IMR-90 (cell line): Measurements from ENCODE around the gene AQP7. TPM values are rescaled to one million over a fixed set of nuclear protein-coding genes. Genes with fewer than 3 reads are reported as not detected.

ENCODE experiments used
- ATAC-seq: fragments of 200-7000 bp; cut with Tn5 transposase; 2 replicates; pipeline ENCODE4 v1.9.1; 2020; ENCODE audit warnings: low read depth, mild to moderate bottlenecking, moderate library complexity
- BruUV-seq: library from RNA; stranded (reverse); fragments of 400-500 nt; replicated peaks from 2 replicates; lab custom pipeline; 2021; lab: Mats Ljungman, UMichigan
- CTCF ChIA-PET: fragments of 300-600 bp; formaldehyde crosslinking; extraction: SDS; loops from one replicate; lab custom pipeline; 2021; ENCODE audit warnings: antibody characterized with exemption; lab: Yijun Ruan, JAX
- POLR2A ChIA-PET: fragments of 300-600 bp; sonication (Branson Sonifier 250); formaldehyde crosslinking; loops from one replicate; lab custom pipeline; 2022; ENCODE audit warnings: antibody characterized with exemption; ENCODE audit not compliant: unreplicated experiment; lab: Charles Lee
- DNase-seq: peaks from one replicate; pipeline ENCODE4 v3.0.0; 2013
- H2AFZ ChIP-seq: replicated peaks from 2 replicates; pipeline ENCODE3; 2013; ENCODE audit warnings: low read length, mild to moderate bottlenecking; ENCODE audit not compliant: poor library complexity
- H2AK5ac ChIP-seq: 2 replicates; pipeline ENCODE4 v1.6.1; 2013; ENCODE audit warnings: low read depth, low read length, inconsistent platforms
- H2AK9ac ChIP-seq: replicated peaks from 2 replicates; pipeline ENCODE3; 2013; ENCODE audit warnings: mild to moderate bottlenecking, low read depth, low read length, moderate library complexity; ENCODE audit not compliant: poor library complexity
- H2BK120ac ChIP-seq: 2 replicates; pipeline ENCODE4 v1.6.1; 2013; ENCODE audit warnings: low read depth, low read length, inconsistent platforms
- H2BK15ac ChIP-seq: 3 replicates; pipeline ENCODE4 v1.6.1; 2013; ENCODE audit warnings: low read depth, low read length, inconsistent platforms
- H2BK20ac ChIP-seq: 2 replicates; pipeline ENCODE4 v1.6.1; 2013; ENCODE audit warnings: low read depth, mild to moderate bottlenecking, inconsistent platforms, low read length, moderate library complexity
- H2BK5ac ChIP-seq: 2 replicates; pipeline ENCODE4 v1.6.1; 2013; ENCODE audit warnings: mild to moderate bottlenecking, low read depth, low read length, inconsistent platforms; ENCODE audit not compliant: poor library complexity, severe bottlenecking
- H3K14ac ChIP-seq: replicated peaks from 2 replicates; pipeline ENCODE4 v1.6.1; 2013; ENCODE audit warnings: low read depth, low read length, inconsistent platforms
- H3K18ac ChIP-seq: 2 replicates; pipeline ENCODE4 v1.6.1; 2013; ENCODE audit warnings: low read depth, low read length, control low read depth
- H3K23ac ChIP-seq: 2 replicates; pipeline ENCODE4 v1.6.1; 2013; ENCODE audit warnings: low read depth, low read length, inconsistent platforms
- H3K27ac ChIP-seq: 2 replicates; pipeline ENCODE4 v1.5.1; 2013; ENCODE audit warnings: mild to moderate bottlenecking, control low read depth, low read length; ENCODE audit not compliant: insufficient read depth
- H3K27me3 ChIP-seq: 2 replicates; pipeline ENCODE4 v1.6.1; 2013; ENCODE audit warnings: low read length; ENCODE audit not compliant: control insufficient read depth, insufficient read depth
- H3K36me3 ChIP-seq: 2 replicates; pipeline ENCODE4 v1.6.1; 2013; ENCODE audit warnings: low read length, mixed read lengths; ENCODE audit not compliant: control insufficient read depth, insufficient read depth
- H3K4ac ChIP-seq: 2 replicates; pipeline ENCODE4 v1.6.1; 2013; ENCODE audit warnings: low read depth, low read length, inconsistent platforms
- H3K4me1 ChIP-seq: 2 replicates; pipeline ENCODE4 v1.6.1; 2013; ENCODE audit warnings: low read length, mixed read lengths; ENCODE audit not compliant: control insufficient read depth, insufficient read depth
- H3K4me2 ChIP-seq: 2 replicates; pipeline ENCODE4 v1.6.1; 2013; ENCODE audit warnings: low read depth, mild to moderate bottlenecking, control low read depth, low read length, moderate library complexity
- H3K4me3 ChIP-seq: 2 replicates; pipeline ENCODE4 v1.5.1; 2013; ENCODE audit warnings: low read depth, mild to moderate bottlenecking, control low read depth, low read length, moderate library complexity; ENCODE audit not compliant: insufficient read depth
- H3K56ac ChIP-seq: 2 replicates; pipeline ENCODE4 v1.6.1; 2013; ENCODE audit warnings: low read length, inconsistent platforms; ENCODE audit not compliant: insufficient read depth; ENCODE audit errors: extremely low read depth
- H3K79me1 ChIP-seq, 2 experiments: 2 replicates each; pipeline ENCODE4 v1.6.1; 2013; ENCODE audit warnings: low read length in 2 of 2, inconsistent platforms in 1 of 2, low read depth in 1 of 2
- H3K9ac ChIP-seq: 2 replicates; pipeline ENCODE4 v1.6.1; 2013; ENCODE audit warnings: low read depth, low read length, control low read depth
- H3K9me1 ChIP-seq: 2 replicates; pipeline ENCODE4 v1.6.1; 2013; ENCODE audit warnings: low read length, inconsistent platforms; ENCODE audit not compliant: insufficient read depth
- H3K9me3 ChIP-seq: 2 replicates; pipeline ENCODE4 v1.6.1; 2013; ENCODE audit warnings: low read length; ENCODE audit not compliant: control insufficient read depth, insufficient read depth
- H4K20me1 ChIP-seq: 2 replicates; pipeline ENCODE4 v1.6.1; 2013; ENCODE audit warnings: low read length, inconsistent platforms; ENCODE audit not compliant: insufficient read depth
- H4K5ac ChIP-seq: 2 replicates; pipeline ENCODE4 v1.6.1; 2013; ENCODE audit warnings: mild to moderate bottlenecking, low read depth, low read length, control low read depth
- H4K8ac ChIP-seq, 2 experiments: 2 replicates each; pipeline ENCODE4 v1.6.1; 2013; ENCODE audit warnings: low read depth in 2 of 2, low read length in 2 of 2, control low read depth in 1 of 2, inconsistent platforms in 1 of 2
- H4K91ac ChIP-seq: 2 replicates; pipeline ENCODE4 v1.6.1; 2013; ENCODE audit warnings: low read depth, low read length, inconsistent platforms; ENCODE audit not compliant: insufficient read depth
- BHLHE40 ChIP-seq: fragments of 150-350 bp; IDR thresholded peaks from 2 replicates; pipeline ENCODE4 v1.6.1; 2016; ENCODE audit warnings: mild to moderate bottlenecking, low read depth, low read length
- CEBPB ChIP-seq: IDR thresholded peaks from 2 replicates; pipeline ENCODE4 v1.6.1; 2012; ENCODE audit warnings: low read depth, low read length, improper control_type of control experiment
- CHD1 ChIP-seq: IDR thresholded peaks from 2 replicates; pipeline ENCODE4 v1.6.1; 2012; ENCODE audit warnings: low read depth, low read length, improper control_type of control experiment
- FOS ChIP-seq: fragments of 150-350 bp; IDR thresholded peaks from 2 replicates; pipeline ENCODE4 v1.6.1; 2016; ENCODE audit warnings: low read depth, low read length
- MAZ ChIP-seq: IDR thresholded peaks from 2 replicates; pipeline ENCODE4 v1.6.1; 2012; ENCODE audit warnings: low read depth, mild to moderate bottlenecking, low read length, improper control_type of control experiment, moderate library complexity, borderline replicate concordance
- MXI1 ChIP-seq: IDR thresholded peaks from 2 replicates; pipeline ENCODE4 v1.6.1; 2012; ENCODE audit warnings: low read depth, mild to moderate bottlenecking, low read length, moderate library complexity, borderline replicate concordance
- NFE2L2 ChIP-seq: fragments of 150-350 bp; IDR thresholded peaks from 2 replicates; pipeline ENCODE4 v1.6.1; 2016; ENCODE audit warnings: low read depth, mild to moderate bottlenecking, low read length
- POLR2A ChIP-seq: IDR thresholded peaks from 2 replicates; pipeline ENCODE4 v1.6.1; 2012; ENCODE audit warnings: mild to moderate bottlenecking, low read depth, low read length
- RAD21 ChIP-seq: IDR thresholded peaks from 2 replicates; pipeline ENCODE4 v1.6.1; 2012; ENCODE audit warnings: low read length, improper control_type of control experiment
- RFX5 ChIP-seq: IDR thresholded peaks from 2 replicates; pipeline ENCODE4 v1.8.0; 2012; ENCODE audit warnings: low read depth, mild to moderate bottlenecking, low read length, moderate library complexity
- SMC3 ChIP-seq: fragments of 150-350 bp; IDR thresholded peaks from 2 replicates; pipeline ENCODE4 v1.6.1; 2016; ENCODE audit warnings: low read depth, mild to moderate bottlenecking, antibody characterized with exemption, low read length, moderate library complexity
- WGBS, 2 experiments: methylation state at CpG; one replicate each; pipeline versions ENCODE4 v1.1.5 to v1.1.7; 2013; ENCODE audit warnings: missing lambda C conversion rate in 2 of 2; ENCODE audit not compliant: insufficient read length in 1 of 2; ENCODE audit errors: extremely low coverage in 2 of 2; 5-methylcytosine and 5-hydroxymethylcytosine counted together
- dilution Hi-C: fragments of 300-500 bp; cut with HindIII; formaldehyde crosslinking; loops from one replicate; pipeline ENCODE4 v1.14.3; 2018; ENCODE audit warnings: low sequenced_read_pairs; ENCODE audit not compliant: unreplicated experiment
- in situ Hi-C: fragments of 300-500 bp; cut with MboI; formaldehyde crosslinking; loops from 3 replicates; pipeline ENCODE4 v1.14.3; 2019; ENCODE audit warnings: low sequenced_read_pairs, inconsistent platforms, mixed read lengths
- intact Hi-C: fragments of 100-400 bp; cut with micrococcal nuclease; formaldehyde crosslinking; loops from 2 replicates; pipeline ENCODE4 v1.10.0; 2022
- polyA plus RNA-seq, 3 experiments: library from polyadenylated mRNA; depleted of rRNA; stranded (reverse); fragments of >200 nt; gene quantifications; 2 replicates each; pipeline ENCODE4 v1.2.3, GENCODE V29; 2012; ENCODE audit warnings: low replicate concordance in 1 of 3
- total RNA-seq: library from RNA; depleted of rRNA; stranded (reverse); fragments of >200 nt; gene quantifications from 2 replicates; pipeline ENCODE4 v1.2.3, GENCODE V29; 2012
- TF ChIP-seq, protein P1 (sequence below): fragments of 150-350 bp; IDR thresholded peaks from 2 replicates; pipeline ENCODE4 v1.6.1; 2016; ENCODE audit warnings: low read depth, mild to moderate bottlenecking, low read length, moderate library complexity, borderline replicate concordance
- TF ChIP-seq, protein P2 (sequence below): conservative IDR thresholded peaks from 2 replicates; pipeline ENCODE4 v1.5.1; 2012; ENCODE audit warnings: mild to moderate bottlenecking, low read depth, low read length, improper control_type of control experiment
- TF ChIP-seq, protein P3 (sequence below): fragments of 150-350 bp; IDR thresholded peaks from 2 replicates; pipeline ENCODE4 v1.6.1; 2017; ENCODE audit warnings: mild to moderate bottlenecking, antibody characterized with exemption, low read length, low read depth

AQP7 gene
- total and polyA plus RNA-seq, 2 of the 4 experiments (the other 2 are of a cell fraction): 0.07 TPM; not detected in 1

GRCh38 chr9:33403941-33404787 is 1.8 kb upstream of the AQP7 start:
- H3K36me3 ChIP-seq: no peaks in the 10 kb centered on the region
- no peak overlapping the region for H3K4me2 ChIP-seq
- H4K20me1 ChIP-seq: no peaks in the 10 kb centered on the region
- no peak overlapping the region for H3K4ac ChIP-seq
- H2AK9ac ChIP-seq: peak overlapping the region; percentile 24
- H3K18ac ChIP-seq: no peak overlapping the region
- H2BK120ac ChIP-seq: no peak overlapping the region
- DNase-seq (no peak), ATAC-seq (no peak)
- dilution Hi-C loops (no loop called here), in situ Hi-C loops (loop anchor here (25.0 kb wide), 1 partner anchor 308 kb away; no protein-coding TSS in a partner anchor), intact Hi-C loops (loop anchor here (2.0 to 10.0 kb wide), 3 partner anchors 63 to 321 kb away; no protein-coding TSS in a partner anchor)
- no peak overlapping the region for H2BK5ac ChIP-seq
- peaks cover 3% of the 10 kb centered on the region; the same call in 1 of the 2 replicates for H3K27me3 ChIP-seq
- H4K8ac ChIP-seq: no peak overlapping the region
- no peak overlapping the region for H2AK5ac ChIP-seq
- H2AFZ ChIP-seq: no peak overlapping the region
- no TSS peak for BruUV-seq
- no peak overlapping the region for H4K91ac ChIP-seq
- no peak overlapping the region for H4K5ac ChIP-seq
- no peaks in the 10 kb centered on the region for H3K9me3 ChIP-seq
- no peak overlapping the region for H3K56ac ChIP-seq
- 68% methylated on average over 8 of the region's 17 CpGs; no CpG with 5 or more reads in 1 of the 2 experiments for WGBS, 2 experiments
- no peak overlapping the region for H3K14ac ChIP-seq
- ChIA-PET POLR2A (no interaction called here), CTCF (interaction anchor here (0.7 to 1.4 kb wide), 3 partner anchors 11 to 70 kb away, joined by 3 to 4 read pairs (median 3); partner anchors contain the start of gene NOL6)
- no peak overlapping the region for H3K27ac ChIP-seq
- H3K9me1 ChIP-seq: no peaks in the 10 kb centered on the region
- H3K79me1 ChIP-seq: no peaks in the 10 kb centered on the region
- no peaks in the 10 kb centered on the region for H3K4me1 ChIP-seq
- H3K23ac ChIP-seq: no peak overlapping the region
- H3K4me3 ChIP-seq: no peak overlapping the region
- H2BK15ac ChIP-seq: no peak overlapping the region
- H2BK20ac ChIP-seq: no peak overlapping the region
- no peak overlapping the region for H3K9ac ChIP-seq
- TF ChIP-seq, protein P1, sequence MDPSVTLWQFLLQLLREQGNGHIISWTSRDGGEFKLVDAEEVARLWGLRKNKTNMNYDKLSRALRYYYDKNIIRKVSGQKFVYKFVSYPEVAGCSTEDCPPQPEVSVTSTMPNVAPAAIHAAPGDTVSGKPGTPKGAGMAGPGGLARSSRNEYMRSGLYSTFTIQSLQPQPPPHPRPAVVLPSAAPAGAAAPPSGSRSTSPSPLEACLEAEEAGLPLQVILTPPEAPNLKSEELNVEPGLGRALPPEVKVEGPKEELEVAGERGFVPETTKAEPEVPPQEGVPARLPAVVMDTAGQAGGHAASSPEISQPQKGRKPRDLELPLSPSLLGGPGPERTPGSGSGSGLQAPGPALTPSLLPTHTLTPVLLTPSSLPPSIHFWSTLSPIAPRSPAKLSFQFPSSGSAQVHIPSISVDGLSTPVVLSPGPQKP: no peak
- TF ChIP-seq, protein P2, sequence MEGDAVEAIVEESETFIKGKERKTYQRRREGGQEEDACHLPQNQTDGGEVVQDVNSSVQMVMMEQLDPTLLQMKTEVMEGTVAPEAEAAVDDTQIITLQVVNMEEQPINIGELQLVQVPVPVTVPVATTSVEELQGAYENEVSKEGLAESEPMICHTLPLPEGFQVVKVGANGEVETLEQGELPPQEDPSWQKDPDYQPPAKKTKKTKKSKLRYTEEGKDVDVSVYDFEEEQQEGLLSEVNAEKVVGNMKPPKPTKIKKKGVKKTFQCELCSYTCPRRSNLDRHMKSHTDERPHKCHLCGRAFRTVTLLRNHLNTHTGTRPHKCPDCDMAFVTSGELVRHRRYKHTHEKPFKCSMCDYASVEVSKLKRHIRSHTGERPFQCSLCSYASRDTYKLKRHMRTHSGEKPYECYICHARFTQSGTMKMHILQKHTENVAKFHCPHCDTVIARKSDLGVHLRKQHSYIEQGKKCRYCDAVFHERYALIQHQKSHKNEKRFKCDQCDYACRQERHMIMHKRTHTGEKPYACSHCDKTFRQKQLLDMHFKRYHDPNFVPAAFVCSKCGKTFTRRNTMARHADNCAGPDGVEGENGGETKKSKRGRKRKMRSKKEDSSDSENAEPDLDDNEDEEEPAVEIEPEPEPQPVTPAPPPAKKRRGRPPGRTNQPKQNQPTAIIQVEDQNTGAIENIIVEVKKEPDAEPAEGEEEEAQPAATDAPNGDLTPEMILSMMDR: no peak
- TF ChIP-seq POLR2A: no peak
- no peak for TF ChIP-seq SMC3
- TF ChIP-seq, protein P3, sequence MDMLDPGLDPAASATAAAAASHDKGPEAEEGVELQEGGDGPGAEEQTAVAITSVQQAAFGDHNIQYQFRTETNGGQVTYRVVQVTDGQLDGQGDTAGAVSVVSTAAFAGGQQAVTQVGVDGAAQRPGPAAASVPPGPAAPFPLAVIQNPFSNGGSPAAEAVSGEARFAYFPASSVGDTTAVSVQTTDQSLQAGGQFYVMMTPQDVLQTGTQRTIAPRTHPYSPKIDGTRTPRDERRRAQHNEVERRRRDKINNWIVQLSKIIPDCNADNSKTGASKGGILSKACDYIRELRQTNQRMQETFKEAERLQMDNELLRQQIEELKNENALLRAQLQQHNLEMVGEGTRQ: no peak
- TF ChIP-seq RFX5: no peak
- TF ChIP-seq RAD21: no peak
- TF ChIP-seq CEBPB: no peak
- TF ChIP-seq NFE2L2: no peak
- no peak for TF ChIP-seq MAZ
- no peak for TF ChIP-seq MXI1
- TF ChIP-seq CHD1: no peak
- no peak for TF ChIP-seq FOS
- no peak for TF ChIP-seq BHLHE40
